ENCODE results near the gene ALG14.
"Not testable (repeated sequence)": the region's sequence is repeated elsewhere in the genome, so short reads cannot be mapped to it uniquely, and the experiment has no call there.

Gene ALG14

GRCh38 chr1:95086949-95087533 lies 14.3 kb upstream of the ALG14 start:
- DNase-seq (ENCODE audit: low spot score): peak; percentile 89

- DNase-seq (ENCODE audit: low spot score): no peak
These were observed 12.6 kb upstream of the ALG14 start for GRCh38 chr1:95085376-95085775.

GRCh38 chr1:95084317-95085176 lies 11.8 kb upstream of the ALG14 start:
- peak; percentile 26 for DNase-seq (ENCODE audit: low spot score)

GRCh38 chr1:95080879-95081278 lies 8.1 kb upstream of the ALG14 start:
- no peak for DNase-seq (ENCODE audit: low spot score)

GRCh38 chr1:95080446-95080845 lies 7.7 kb upstream of the ALG14 start:
- no peak for DNase-seq (ENCODE audit: low spot score)

- DNase-seq (ENCODE audit: low spot score): no peak
These were observed 3.3 kb upstream of the ALG14 start for GRCh38 chr1:95076034-95076433.

GRCh38 chr1:95073446-95073845 lies 695 bp upstream of the ALG14 start:
- no peak for DNase-seq (ENCODE audit: low spot score)

- DNase-seq (ENCODE audit: low spot score): no peak
These were observed 634 bp downstream of the ALG14 start for GRCh38 chr1:95072117-95072516.

- DNase-seq (ENCODE audit: low spot score): no peak
These were observed 1.2 kb downstream of the ALG14 start for GRCh38 chr1:95071539-95071938.

- no peak for DNase-seq (ENCODE audit: low spot score)
These were observed 3.0 kb downstream of the ALG14 start for GRCh38 chr1:95069710-95070093.

- no peak for DNase-seq (ENCODE audit: low spot score)
These were observed 3.6 kb downstream of the ALG14 start for GRCh38 chr1:95068956-95069709.

GRCh38 chr1:95067568-95067967 lies 5.2 kb downstream of the ALG14 start:
- no peak for DNase-seq (ENCODE audit: low spot score)

GRCh38 chr1:95067062-95067461 lies 5.7 kb downstream of the ALG14 start:
- DNase-seq (ENCODE audit: low spot score): no peak

- DNase-seq (ENCODE audit: low spot score): no peak
These were observed 11.2 kb downstream of the ALG14 start for GRCh38 chr1:95061445-95062006.

- DNase-seq (ENCODE audit: low spot score): no peak
These were observed 13.8 kb downstream of the ALG14 start for GRCh38 chr1:95058974-95059373.

- no peak for DNase-seq (ENCODE audit: low spot score)
These were observed 15.4 kb downstream of the ALG14 start for GRCh38 chr1:95057351-95057750.

GRCh38 chr1:95049935-95050334 lies 22.8 kb downstream of the ALG14 start:
- no peak for DNase-seq (ENCODE audit: low spot score)

- DNase-seq (ENCODE audit: low spot score): no peak
These were observed 24.4 kb downstream of the ALG14 start for GRCh38 chr1:95048317-95048716.

- not testable (repeated sequence) for DNase-seq (ENCODE audit: low spot score)
These were observed 25.1 kb downstream of the ALG14 start for GRCh38 chr1:95047624-95048023.

GRCh38 chr1:95046359-95046758 lies 26.4 kb downstream of the ALG14 start:
- DNase-seq (ENCODE audit: low spot score): no peak

GRCh38 chr1:95043141-95043980 lies 29.4 kb downstream of the ALG14 start:
- DNase-seq (ENCODE audit: low spot score): peak; percentile 74

- DNase-seq (ENCODE audit: low spot score): peak; percentile 22
These were observed 30.5 kb downstream of the ALG14 start for GRCh38 chr1:95042286-95042685.
